Activated CD4-positive, CD25-positive, alpha-beta regulatory T cell (primary cell): Measurements from ENCODE around the gene FHIP1A.
"Not testable (repeated sequence)": the region's sequence is repeated elsewhere in the genome, so short reads cannot be mapped to it uniquely, and the experiment has no call there.

Experiments used
- DNase-seq, 4 experiments: peaks; one replicate each; lab custom pipeline; 2025; lab: John Stamatoyannopoulos, UW

Gene FHIP1A

GRCh38 chr4:151408630-151409469 is at the start of gene FHIP1A:
FHIP1A (plus strand) TSS chr4:151409176; CDS start chr4:151566260, 157,084 bp downstream.
- peak; percentile 39 to 72 (median 59) for DNase-seq

- no peak for DNase-seq
Measured at GRCh38 chr4:151359576-151359975, 49.4 kb upstream of the FHIP1A start.

GRCh38 chr4:151361126-151361525 is 47.9 kb upstream of the FHIP1A start:
- no peak for DNase-seq

GRCh38 chr4:151361966-151362365 is 47.0 kb upstream of the FHIP1A start:
- no peak for DNase-seq

GRCh38 chr4:151362404-151363164 is 46.4 kb upstream of the FHIP1A start:
- DNase-seq, result peak; percentile 19 to 55 (median 38)

GRCh38 chr4:151376540-151376939 is 32.4 kb upstream of the FHIP1A start:
- DNase-seq, result no peak

- DNase-seq, result no peak
Measured at GRCh38 chr4:151389311-151389710, 19.7 kb upstream of the FHIP1A start.

- not testable (repeated sequence) for DNase-seq
Measured at GRCh38 chr4:151389799-151390198, 19.2 kb upstream of the FHIP1A start.

- no peak for DNase-seq
Measured at GRCh38 chr4:151395873-151396272, 13.1 kb upstream of the FHIP1A start.

- no peak for DNase-seq
Measured at GRCh38 chr4:151400343-151400742, 8.6 kb upstream of the FHIP1A start.

GRCh38 chr4:151401739-151402138 is 7.2 kb upstream of the FHIP1A start:
- DNase-seq, result no peak

GRCh38 chr4:151402145-151402865 is 6.7 kb upstream of the FHIP1A start:
- no peak for DNase-seq

- no peak for DNase-seq
Measured at GRCh38 chr4:151403656-151404055, 5.3 kb upstream of the FHIP1A start.

- not testable (repeated sequence) for DNase-seq
Measured at GRCh38 chr4:151404802-151405201, 4.2 kb upstream of the FHIP1A start.

- no peak for DNase-seq
Measured at GRCh38 chr4:151407018-151407417, 2.0 kb upstream of the FHIP1A start.

GRCh38 chr4:151407466-151408379 is 1.3 kb upstream of the FHIP1A start:
- no peak for DNase-seq

- DNase-seq, result no peak
Measured at GRCh38 chr4:151408380-151408629, 671 bp upstream of the FHIP1A start.

GRCh38 chr4:151409470-151410313 is 716 bp downstream of the FHIP1A start:
- DNase-seq, result peak in 1 of 4 experiments; percentile 5

GRCh38 chr4:151415978-151416377 is 7.0 kb downstream of the FHIP1A start:
- no peak for DNase-seq

- no peak for DNase-seq
Measured at GRCh38 chr4:151417164-151417571, 8.2 kb downstream of the FHIP1A start.
